ENCODE measurements around the gene L3MBTL4. TPM values are rescaled to one million over a fixed set of nuclear protein-coding genes. Genes with fewer than 3 reads are reported as not detected.

The L3MBTL4 gene
- total RNA-seq, 1 experiment from 2014 or later: not detected

DNA sequence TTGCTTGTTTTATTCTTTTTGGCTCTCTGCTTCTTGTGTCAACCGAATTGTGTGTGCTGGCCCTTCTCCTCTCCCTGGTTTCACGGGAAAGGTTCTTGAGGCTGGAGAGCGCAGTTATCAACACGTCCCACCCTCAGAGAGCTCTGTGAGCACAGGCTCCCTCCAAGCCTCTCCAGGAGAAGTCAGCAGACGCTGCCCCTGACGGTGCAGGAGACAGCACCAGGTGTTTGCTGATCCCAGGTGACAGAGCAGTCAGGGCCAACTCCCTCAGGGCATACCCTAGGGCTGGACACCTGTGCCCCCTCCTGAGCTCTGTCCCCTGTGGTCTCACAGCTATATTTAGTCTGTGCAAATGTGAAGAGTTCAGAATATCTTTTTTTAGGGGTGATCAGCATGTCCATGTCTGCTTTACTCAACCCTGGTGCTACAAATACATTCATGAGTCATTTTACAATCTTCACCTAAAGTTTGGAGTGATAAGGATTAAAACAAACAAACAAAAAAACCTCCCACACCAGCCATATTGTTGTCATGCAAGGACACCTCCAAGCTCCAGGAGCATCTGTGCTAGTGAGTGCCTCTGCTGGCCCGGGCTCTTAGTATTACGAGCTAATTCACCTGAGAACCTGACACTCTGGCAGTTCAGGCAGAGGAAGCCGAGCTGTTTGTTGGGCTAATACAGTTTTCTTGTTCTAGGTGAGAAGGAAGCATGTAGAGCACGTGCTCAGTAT is 453.4 kb downstream of the L3MBTL4 start:
- H3K9me2 ChIP-seq (ENCODE audit: insufficient read depth): no peaks in the 10 kb centered on the region
- peaks cover 63% of the 10 kb centered on the region for H3K27me3 ChIP-seq (ENCODE audit: insufficient read depth, low read depth)
- TF ChIP-seq, protein P1, sequence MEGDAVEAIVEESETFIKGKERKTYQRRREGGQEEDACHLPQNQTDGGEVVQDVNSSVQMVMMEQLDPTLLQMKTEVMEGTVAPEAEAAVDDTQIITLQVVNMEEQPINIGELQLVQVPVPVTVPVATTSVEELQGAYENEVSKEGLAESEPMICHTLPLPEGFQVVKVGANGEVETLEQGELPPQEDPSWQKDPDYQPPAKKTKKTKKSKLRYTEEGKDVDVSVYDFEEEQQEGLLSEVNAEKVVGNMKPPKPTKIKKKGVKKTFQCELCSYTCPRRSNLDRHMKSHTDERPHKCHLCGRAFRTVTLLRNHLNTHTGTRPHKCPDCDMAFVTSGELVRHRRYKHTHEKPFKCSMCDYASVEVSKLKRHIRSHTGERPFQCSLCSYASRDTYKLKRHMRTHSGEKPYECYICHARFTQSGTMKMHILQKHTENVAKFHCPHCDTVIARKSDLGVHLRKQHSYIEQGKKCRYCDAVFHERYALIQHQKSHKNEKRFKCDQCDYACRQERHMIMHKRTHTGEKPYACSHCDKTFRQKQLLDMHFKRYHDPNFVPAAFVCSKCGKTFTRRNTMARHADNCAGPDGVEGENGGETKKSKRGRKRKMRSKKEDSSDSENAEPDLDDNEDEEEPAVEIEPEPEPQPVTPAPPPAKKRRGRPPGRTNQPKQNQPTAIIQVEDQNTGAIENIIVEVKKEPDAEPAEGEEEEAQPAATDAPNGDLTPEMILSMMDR (conservative IDR thresholded peaks at IDR 0.05): no peak
- TF ChIP-seq EZH2 (IDR thresholded peaks at IDR 0.05; ENCODE audit: low read depth): no peak
- ChIA-PET POLR2A (ENCODE audit: unreplicated experiment) (no interaction called here), CTCF (no interaction called here)
- no peak overlapping the region for H3K4me3 ChIP-seq
- no peak overlapping the region for H2AFZ ChIP-seq
- no peak overlapping the region for H3K4me2 ChIP-seq
- H3K4me1 ChIP-seq (replicated peaks; ENCODE audit: insufficient read depth): no peaks in the 10 kb centered on the region
- intact Hi-C loops (cut with micrococcal nuclease; ENCODE audit: unreplicated experiment): no loop called here
- no peaks in the 10 kb centered on the region for H3F3A ChIP-seq (ENCODE audit: insufficient read depth, low read depth)
- no peaks in the 10 kb centered on the region for H3K79me2 ChIP-seq (ENCODE audit: low read depth)
- H4K20me1 ChIP-seq (ENCODE audit: insufficient read depth): no peaks in the 10 kb centered on the region
- BruUV-seq (replicated peaks): no TSS peak
- no peak for DNase-seq
- H3K27ac ChIP-seq: no peak overlapping the region
- H3K36me3 ChIP-seq (ENCODE audit: low read depth): no peaks in the 10 kb centered on the region
- H3K9me3 ChIP-seq (ENCODE audit: insufficient read depth, low read depth): no peaks in the 10 kb centered on the region

DNA sequence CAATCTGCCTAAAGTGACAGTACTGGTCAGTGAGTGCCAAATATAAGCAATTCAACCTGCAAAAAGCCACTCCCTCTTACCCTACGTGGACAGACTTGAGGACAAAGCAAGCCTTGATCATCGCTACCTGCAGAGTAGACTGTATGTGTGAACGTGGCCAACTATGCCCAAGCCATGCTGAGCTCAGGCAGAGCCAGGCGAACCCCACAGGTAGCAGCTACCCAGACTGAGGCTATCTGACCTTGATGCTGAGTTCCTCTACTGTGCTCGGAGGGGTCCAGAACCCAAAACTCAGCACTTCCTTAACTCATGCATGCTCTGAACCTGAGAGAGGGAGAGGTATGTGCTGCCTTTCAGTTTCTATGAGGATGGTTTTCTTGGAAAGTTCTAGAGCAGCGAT is 455.9 kb downstream of the L3MBTL4 start:
- POLR2A ChIA-PET (ENCODE audit: unreplicated experiment): no interaction called here
- TF ChIP-seq, protein P1 (conservative IDR thresholded peaks at IDR 0.05): no peak
- TF ChIP-seq EZH2 (IDR thresholded peaks at IDR 0.05; ENCODE audit: low read depth): no peak

DNA sequence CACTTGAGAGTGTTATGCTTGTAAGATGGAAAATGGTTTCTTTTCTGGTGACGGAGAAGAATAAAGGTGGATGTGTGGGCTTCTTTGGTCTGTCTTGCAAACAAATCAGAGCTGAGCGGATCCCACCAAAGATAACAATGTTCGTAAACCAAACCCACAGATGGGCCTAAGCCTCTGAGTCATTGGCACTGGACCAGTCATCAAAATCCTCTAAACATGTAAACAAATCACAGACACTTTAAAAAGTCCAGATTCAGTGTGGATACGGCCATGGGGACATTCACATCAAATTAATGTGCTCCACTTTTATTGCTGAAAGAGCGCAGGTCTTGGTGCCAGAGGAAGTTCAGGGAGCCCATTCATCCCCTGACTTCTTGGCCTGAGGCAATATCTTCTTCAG is 458.9 kb downstream of the L3MBTL4 start:
- POLR2A ChIA-PET (ENCODE audit: unreplicated experiment): no interaction called here
- CTCF ChIA-PET: no interaction called here

More for the DNA sequence above, 455.9 kb downstream of the L3MBTL4 start:
- Histone ChIP-seq H3K4me1 (replicated peaks; ENCODE audit: insufficient read depth) (no peaks in the 10 kb centered on the region), H3K27me3 (ENCODE audit: insufficient read depth, low read depth) (peaks cover 38% of the 10 kb centered on the region), H3K4me3 (no peak overlapping the region), H3K9me3 (ENCODE audit: insufficient read depth, low read depth) (no peaks in the 10 kb centered on the region), H3K9me2 (ENCODE audit: insufficient read depth) (no peaks in the 10 kb centered on the region), H4K20me1 (ENCODE audit: insufficient read depth) (no peaks in the 10 kb centered on the region), H3F3A (ENCODE audit: insufficient read depth, low read depth) (no peaks in the 10 kb centered on the region), H3K27ac (no peak overlapping the region), H3K36me3 (ENCODE audit: low read depth) (no peaks in the 10 kb centered on the region), H3K79me2 (ENCODE audit: low read depth) (no peaks in the 10 kb centered on the region), H3K4me2 (no peak overlapping the region), H2AFZ (no peak overlapping the region)
- intact Hi-C loops (cut with micrococcal nuclease; ENCODE audit: unreplicated experiment): no loop called here
- no TSS peak for BruUV-seq (replicated peaks)
- no peak for DNase-seq
- CTCF ChIA-PET: no interaction called here

More for the DNA sequence above, 458.9 kb downstream of the L3MBTL4 start:
- BruUV-seq (replicated peaks): no TSS peak
- Histone ChIP-seq H3K4me1 (replicated peaks; ENCODE audit: insufficient read depth) (no peaks in the 10 kb centered on the region), H3K36me3 (ENCODE audit: low read depth) (no peaks in the 10 kb centered on the region), H3K9me2 (ENCODE audit: insufficient read depth) (no peaks in the 10 kb centered on the region), H2AFZ (no peak overlapping the region), H3K4me3 (no peak overlapping the region), H4K20me1 (ENCODE audit: insufficient read depth) (no peaks in the 10 kb centered on the region), H3F3A (ENCODE audit: insufficient read depth, low read depth) (no peaks in the 10 kb centered on the region), H3K9me3 (ENCODE audit: insufficient read depth, low read depth) (no peaks in the 10 kb centered on the region), H3K27me3 (ENCODE audit: insufficient read depth, low read depth) (peaks cover 19% of the 10 kb centered on the region), H3K27ac (no peak overlapping the region), H3K4me2 (no peak overlapping the region), H3K79me2 (ENCODE audit: low read depth) (no peaks in the 10 kb centered on the region)
- intact Hi-C loops (cut with micrococcal nuclease; ENCODE audit: unreplicated experiment): no loop called here
- no peak for TF ChIP-seq EZH2 (IDR thresholded peaks at IDR 0.05; ENCODE audit: low read depth)
- TF ChIP-seq, protein P1 (conservative IDR thresholded peaks at IDR 0.05): no peak
- DNase-seq: no peak
